GM21619 (cell line): ENCODE results near the gene COL20A1.

Experiments
- ATAC-seq: cut with Tn5 transposase; IDR thresholded peaks from one replicate; pipeline ENCODE4 v1.9.1; 2021; ENCODE audit not compliant: unreplicated experiment

The COL20A1 gene

GRCh38 chr20:63306673-63307537 lies 13.9 kb downstream of the COL20A1 start:
- no peak for ATAC-seq

GRCh38 chr20:63307538-63308217 lies 14.7 kb downstream of the COL20A1 start:
- ATAC-seq = no peak

GRCh38 chr20:63308218-63308911 lies 15.4 kb downstream of the COL20A1 start:
- no peak for ATAC-seq

- ATAC-seq = no peak
These were observed 16.5 kb downstream of the COL20A1 start for GRCh38 chr20:63309261-63310071.

GRCh38 chr20:63310265-63310991 lies 17.4 kb downstream of the COL20A1 start:
- ATAC-seq = no peak

- no peak for ATAC-seq
These were observed 18.3 kb downstream of the COL20A1 start for GRCh38 chr20:63311186-63311832.

GRCh38 chr20:63311833-63312243 lies 18.9 kb downstream of the COL20A1 start:
- no peak for ATAC-seq

GRCh38 chr20:63312273-63312672 lies 19.3 kb downstream of the COL20A1 start:
- ATAC-seq = no peak

GRCh38 chr20:63312690-63313348 lies 19.8 kb downstream of the COL20A1 start:
- no peak for ATAC-seq

GRCh38 chr20:63313349-63314014 lies 20.5 kb downstream of the COL20A1 start:
- ATAC-seq = no peak

GRCh38 chr20:63314015-63314471 lies 21.1 kb downstream of the COL20A1 start:
- ATAC-seq = no peak

- no peak for ATAC-seq
These were observed 21.7 kb downstream of the COL20A1 start for GRCh38 chr20:63314566-63315239.

- ATAC-seq = no peak
These were observed 22.3 kb downstream of the COL20A1 start for GRCh38 chr20:63315240-63315689.

- ATAC-seq = no peak
These were observed 22.9 kb downstream of the COL20A1 start for GRCh38 chr20:63315731-63316491.

GRCh38 chr20:63316502-63316921 lies 23.5 kb downstream of the COL20A1 start:
- no peak for ATAC-seq

- ATAC-seq = no peak
These were observed 24.1 kb downstream of the COL20A1 start for GRCh38 chr20:63317061-63317460.
